GM08714 (cell line): ENCODE data around the gene FAM171A2.
"Not testable (repeated sequence)": the region's sequence is repeated elsewhere in the genome, so short reads cannot be mapped to it uniquely, and the experiment has no call there.

Experiments
- H3K4me3 ChIP-seq: fragments of 200-500 bp; sonication (Bioruptor generic); 2 replicates; pipeline ENCODE4 v1.5.1; 2014; ENCODE audit warnings: mild to moderate bottlenecking, low read length, inconsistent platforms
- ZNF274 ChIP-seq: IDR thresholded peaks from 2 replicates; pipeline ENCODE4 v1.6.1; 2012; ENCODE audit warnings: mild to moderate bottlenecking, low read depth, low read length

FAM171A2 gene

GRCh38 chr17:44363613-44364159 is at the start of gene FAM171A2:
Gene FAM171A2 (minus strand): TSS chr17:44363853. CDS start chr17:44363714, 139 bp downstream.
- no peak for TF ChIP-seq ZNF274
- peak within 1 kb of the TSS; percentile 71 for H3K4me3 ChIP-seq

- H3K4me3 ChIP-seq: no peak overlapping the region
- no peak for TF ChIP-seq ZNF274
Observed at GRCh38 chr17:44409309-44410028, 45.8 kb upstream of the FAM171A2 start.

- no peak for TF ChIP-seq ZNF274
- H3K4me3 ChIP-seq: no peak overlapping the region
Observed at GRCh38 chr17:44408786-44409185, 45.1 kb upstream of the FAM171A2 start.

GRCh38 chr17:44402564-44403172 is 39.0 kb upstream of the FAM171A2 start:
- H3K4me3 ChIP-seq: no peak overlapping the region; the same call in 1 of the 2 replicates
- no peak for TF ChIP-seq ZNF274

- H3K4me3 ChIP-seq: no peak overlapping the region
- TF ChIP-seq ZNF274: no peak
Observed at GRCh38 chr17:44400226-44400847, 36.7 kb upstream of the FAM171A2 start.

GRCh38 chr17:44398692-44399691 is 35.3 kb upstream of the FAM171A2 start:
- no peak overlapping the region for H3K4me3 ChIP-seq
- no peak for TF ChIP-seq ZNF274

- TF ChIP-seq ZNF274: no peak
- H3K4me3 ChIP-seq: no peak overlapping the region
Observed at GRCh38 chr17:44397479-44398440, 34.1 kb upstream of the FAM171A2 start.

- no peak overlapping the region for H3K4me3 ChIP-seq
- no peak for TF ChIP-seq ZNF274
Observed at GRCh38 chr17:44396946-44397345, 33.3 kb upstream of the FAM171A2 start.

- TF ChIP-seq ZNF274: no peak
- H3K4me3 ChIP-seq: no peak overlapping the region
Observed at GRCh38 chr17:44394833-44395232, 31.2 kb upstream of the FAM171A2 start.

GRCh38 chr17:44394112-44394511 is 30.5 kb upstream of the FAM171A2 start:
- H3K4me3 ChIP-seq: not testable (repeated sequence)

- no peak for TF ChIP-seq ZNF274
- no peak overlapping the region for H3K4me3 ChIP-seq
Observed at GRCh38 chr17:44390250-44390870, 26.7 kb upstream of the FAM171A2 start.

GRCh38 chr17:44389723-44390202 is 26.1 kb upstream of the FAM171A2 start:
- TF ChIP-seq ZNF274: no peak
- H3K4me3 ChIP-seq: no peak overlapping the region
